Upper lobe of right lung (tissue), 1 donor: ENCODE measurements around the gene RFX2. TPM values are rescaled to one million over a fixed set of nuclear protein-coding genes. Genes with fewer than 3 reads are reported as not detected.
A peak's percentile ranks its signal among the peaks of the same experiment; 100 is the strongest.

Source experiments
- ATAC-seq: fragments of 200-7000 bp; cut with Tn5 transposase; one replicate; pipeline ENCODE4 v1.9.1; 2020; ENCODE audit warnings: mild to moderate bottlenecking, moderate library complexity
- DNase-seq: peaks from one replicate; pipeline ENCODE4 v3.0.0-alpha.2; 2020
- H3K27ac ChIP-seq: fragments of 200-600 bp; one replicate; pipeline ENCODE4 v1.8.0; 2022
- H3K27me3 ChIP-seq: fragments of 200-600 bp; one replicate; pipeline ENCODE4 v1.8.0; 2022; ENCODE audit warnings: mild to moderate bottlenecking
- H3K36me3 ChIP-seq: fragments of 200-600 bp; one replicate; pipeline ENCODE4 v1.8.0; 2022
- H3K4me1 ChIP-seq: fragments of 200-600 bp; one replicate; pipeline ENCODE4 v1.8.0; 2022
- H3K4me3 ChIP-seq: fragments of 200-600 bp; one replicate; pipeline ENCODE4 v1.8.0; 2022; ENCODE audit warnings: mild to moderate bottlenecking
- H3K9me3 ChIP-seq: fragments of 200-600 bp; one replicate; pipeline ENCODE4 v1.8.0; 2022
- intact Hi-C: fragments of 100-400 bp; cut with DNase I; formaldehyde crosslinking; loops from one replicate; pipeline ENCODE4 v1.11.0; 2022
- total RNA-seq: library from RNA; stranded (reverse); fragmentation: NEBNext Ultra II Directional; extraction: Animal tissue kit (Norgen Biotek cat#: 25700); gene quantifications from one replicate; pipeline ENCODE4 v1.2.1, GENCODE V29; 2021
- TF ChIP-seq, protein P1 (sequence below): fragments of 200-600 bp; IDR thresholded peaks from one replicate; pipeline ENCODE4 v1.8.0; 2022; ENCODE audit warnings: antibody characterized with exemption
- donor health status: DM: no; HTN: yes; CAD: no; lungs with severe emphysema.

RFX2 gene
- total RNA-seq, 1 donor from 2014 or later: 11.7 TPM

- Histone ChIP-seq H3K27me3 (no peaks in the 10 kb centered on the region), H3K4me1 (no peaks in the 10 kb centered on the region), H3K9me3 (no peaks in the 10 kb centered on the region), H3K27ac (no peak overlapping the region), H3K4me3 (no peak overlapping the region), H3K36me3 (no peaks in the 10 kb centered on the region)
- intact Hi-C loops: no loop called here
- TF ChIP-seq, protein P1, sequence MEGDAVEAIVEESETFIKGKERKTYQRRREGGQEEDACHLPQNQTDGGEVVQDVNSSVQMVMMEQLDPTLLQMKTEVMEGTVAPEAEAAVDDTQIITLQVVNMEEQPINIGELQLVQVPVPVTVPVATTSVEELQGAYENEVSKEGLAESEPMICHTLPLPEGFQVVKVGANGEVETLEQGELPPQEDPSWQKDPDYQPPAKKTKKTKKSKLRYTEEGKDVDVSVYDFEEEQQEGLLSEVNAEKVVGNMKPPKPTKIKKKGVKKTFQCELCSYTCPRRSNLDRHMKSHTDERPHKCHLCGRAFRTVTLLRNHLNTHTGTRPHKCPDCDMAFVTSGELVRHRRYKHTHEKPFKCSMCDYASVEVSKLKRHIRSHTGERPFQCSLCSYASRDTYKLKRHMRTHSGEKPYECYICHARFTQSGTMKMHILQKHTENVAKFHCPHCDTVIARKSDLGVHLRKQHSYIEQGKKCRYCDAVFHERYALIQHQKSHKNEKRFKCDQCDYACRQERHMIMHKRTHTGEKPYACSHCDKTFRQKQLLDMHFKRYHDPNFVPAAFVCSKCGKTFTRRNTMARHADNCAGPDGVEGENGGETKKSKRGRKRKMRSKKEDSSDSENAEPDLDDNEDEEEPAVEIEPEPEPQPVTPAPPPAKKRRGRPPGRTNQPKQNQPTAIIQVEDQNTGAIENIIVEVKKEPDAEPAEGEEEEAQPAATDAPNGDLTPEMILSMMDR: no peak
- DNase-seq (no peak), ATAC-seq (no peak)
These were observed 8.7 kb upstream of the RFX2 start for GRCh38 chr19:6119031-6119430.

DNA sequence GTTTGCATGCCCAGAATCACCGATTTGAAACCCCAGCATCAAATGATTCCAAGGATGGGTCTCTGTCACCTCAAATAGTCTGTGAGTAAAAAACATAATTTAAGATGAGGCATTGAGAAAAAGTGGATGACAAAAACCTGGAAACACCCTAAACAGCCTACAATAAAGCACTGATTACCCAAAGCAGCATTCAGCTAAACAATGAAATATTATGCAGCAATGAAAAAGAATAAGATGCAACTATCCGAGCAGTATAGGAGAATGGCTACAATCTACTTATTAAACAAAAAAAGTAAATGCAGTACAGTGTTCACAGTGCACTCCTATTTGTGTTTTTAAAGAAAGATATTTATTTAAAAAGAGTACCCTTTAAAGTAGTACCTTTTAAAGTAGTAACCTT, 7.7 kb upstream of the RFX2 start:
- TF ChIP-seq, protein P1: no peak
- H3K4me1 ChIP-seq: no peaks in the 10 kb centered on the region
- H3K36me3 ChIP-seq: no peaks in the 10 kb centered on the region
- DNase-seq: no peak
- intact Hi-C loops: no loop called here
- no peaks in the 10 kb centered on the region for H3K27me3 ChIP-seq
- no peak overlapping the region for H3K27ac ChIP-seq
- no peak overlapping the region for H3K4me3 ChIP-seq
- no peaks in the 10 kb centered on the region for H3K9me3 ChIP-seq
- ATAC-seq: no peak

- H3K4me1 ChIP-seq: no peaks in the 10 kb centered on the region
- TF ChIP-seq, protein P1: no peak
- no peak overlapping the region for H3K4me3 ChIP-seq
- ATAC-seq: no peak
- H3K36me3 ChIP-seq: no peaks in the 10 kb centered on the region
- no peaks in the 10 kb centered on the region for H3K27me3 ChIP-seq
- H3K9me3 ChIP-seq: no peaks in the 10 kb centered on the region
- DNase-seq: no peak
- intact Hi-C loops: no loop called here
- H3K27ac ChIP-seq: no peak overlapping the region
These were observed 7.2 kb upstream of the RFX2 start for GRCh38 chr19:6117534-6117933.

DNA sequence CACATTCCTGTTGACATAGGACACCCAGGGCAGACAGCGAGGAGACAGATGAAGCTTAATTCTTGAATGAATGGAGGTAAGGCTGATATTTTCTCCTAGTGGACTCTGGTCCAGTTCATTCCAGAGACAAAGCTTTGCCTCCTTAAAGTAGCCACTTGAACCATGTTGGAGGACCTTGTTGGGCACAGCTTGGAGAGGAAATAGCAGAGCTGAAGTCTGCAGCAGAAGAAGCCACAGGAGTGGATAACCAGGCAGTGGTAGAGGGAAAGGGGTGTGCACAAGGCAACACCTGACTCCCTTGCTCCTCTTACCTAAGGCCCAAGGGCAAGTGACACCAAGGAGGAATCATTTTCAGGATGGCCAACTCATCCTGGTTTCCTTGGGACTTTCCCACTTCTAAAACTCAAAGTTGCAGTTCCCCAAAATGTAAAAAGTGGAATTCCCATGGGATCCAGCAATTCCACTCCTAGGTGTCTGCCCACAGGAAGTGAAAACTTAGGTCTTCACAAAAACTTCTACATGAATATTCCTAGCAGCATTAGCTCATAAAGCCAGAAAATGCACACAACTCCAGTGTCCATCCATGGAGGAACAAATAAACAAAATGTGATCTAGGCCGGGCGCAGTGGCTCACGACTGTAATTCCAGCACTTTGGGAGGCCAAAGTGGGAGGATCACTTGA, 6.6 kb upstream of the RFX2 start:
- Histone ChIP-seq H3K36me3 (no peaks in the 10 kb centered on the region), H3K27ac (no peak overlapping the region), H3K4me3 (no peak overlapping the region), H3K4me1 (no peaks in the 10 kb centered on the region), H3K9me3 (no peaks in the 10 kb centered on the region), H3K27me3 (no peaks in the 10 kb centered on the region)
- TF ChIP-seq, protein P1: no peak
- intact Hi-C loops: no loop called here
- ATAC-seq: peak; percentile 75
- no peak for DNase-seq

DNA sequence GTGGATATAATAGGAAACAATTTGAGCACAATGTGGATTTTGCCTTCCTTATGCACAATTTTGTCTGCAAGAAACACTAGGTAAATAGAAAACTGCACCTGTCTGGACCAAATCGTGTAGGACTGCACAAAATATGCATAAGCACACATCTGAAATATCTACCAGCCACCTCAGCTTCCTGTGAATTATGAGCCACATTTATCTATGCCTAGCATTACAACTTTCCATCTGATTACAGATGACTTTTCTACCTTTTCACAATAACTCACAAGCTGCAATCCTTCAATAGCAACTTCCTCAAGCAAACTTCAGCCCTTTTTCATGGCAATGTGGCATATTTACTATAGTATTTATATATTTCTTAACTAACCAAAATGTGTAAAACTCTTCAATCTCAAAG, 5.7 kb upstream of the RFX2 start:
- Histone ChIP-seq H3K36me3 (no peaks in the 10 kb centered on the region), H3K9me3 (no peaks in the 10 kb centered on the region), H3K4me3 (no peak overlapping the region), H3K27me3 (no peaks in the 10 kb centered on the region), H3K4me1 (no peaks in the 10 kb centered on the region), H3K27ac (no peak overlapping the region)
- no peak for DNase-seq
- intact Hi-C loops: no loop called here
- no peak for ATAC-seq
- TF ChIP-seq, protein P1: no peak
